CD4-positive, CD25-positive, alpha-beta regulatory T cell (primary cell): ENCODE results near the gene DGKG. TPM values are rescaled to one million over a fixed set of nuclear protein-coding genes. Genes with fewer than 3 reads are reported as not detected.

Source experiments
- ATAC-seq, 2 donors: fragments of 150-1000 bp; cut with Tn5 transposase; one replicate each; pipeline ENCODE4 v1.10.0; 2021; ENCODE audit warnings: low read depth in 2 of 2, moderate number of reproducible peaks in 2 of 2, moderate library complexity in 1 of 2
- DNase-seq, 3 donors: peaks; one replicate each; pipeline versions ENCODE4 v3.0.0 to v3.0.0-alpha.2; 2012 to 2022; ENCODE audit warnings: mixed read lengths in 1 of 3
- H3K27ac ChIP-seq: one replicate; pipeline ENCODE4 v1.7.0; 2013; ENCODE audit warnings: mild to moderate bottlenecking, low read length; ENCODE audit not compliant: insufficient read depth, poor library complexity, severe bottlenecking
- H3K27me3 ChIP-seq: one replicate; pipeline ENCODE4 v1.7.0; 2013; ENCODE audit warnings: low read length; ENCODE audit not compliant: control insufficient read depth, insufficient read depth
- H3K36me3 ChIP-seq: one replicate; pipeline ENCODE4 v1.7.0; 2013; ENCODE audit warnings: mild to moderate bottlenecking, low read length, moderate library complexity; ENCODE audit not compliant: control insufficient read depth, insufficient read depth
- H3K4me1 ChIP-seq: 2 replicates; pipeline ENCODE4 v1.7.0; 2013; ENCODE audit warnings: mild to moderate bottlenecking, low read length; ENCODE audit not compliant: insufficient read depth, control insufficient read depth, poor library complexity, severe bottlenecking
- H3K4me3 ChIP-seq: one replicate; pipeline ENCODE4 v1.7.0; 2013; ENCODE audit warnings: low read depth, mild to moderate bottlenecking, low read length, moderate library complexity
- H3K9me3 ChIP-seq, 2 experiments: 1 replicate in 1 of 2; 2 replicates in 1 of 2; pipeline ENCODE4 v1.7.0; 2013; ENCODE audit warnings: low read length in 2 of 2, mild to moderate bottlenecking in 1 of 2, moderate library complexity in 1 of 2; ENCODE audit not compliant: control insufficient read depth in 2 of 2
- H3K27ac Mint-ChIP-seq, 3 donors: one replicate each; pipeline ENCODE4 v1.8.0; 2020 to 2022; ENCODE audit warnings: mild to moderate bottlenecking in 3 of 3, mixed read lengths in 3 of 3, moderate library complexity in 2 of 3
- H3K27me3 Mint-ChIP-seq: one replicate; pipeline ENCODE4 v1.8.0; 2022; ENCODE audit warnings: mild to moderate bottlenecking, mixed read lengths
- H3K36me3 Mint-ChIP-seq: one replicate; pipeline ENCODE4 v1.8.0; 2020; ENCODE audit warnings: mixed read lengths
- H3K4me1 Mint-ChIP-seq, 4 donors: one replicate each; pipeline ENCODE4 v1.8.0; 2020 to 2022; ENCODE audit warnings: mixed read lengths in 4 of 4, mild to moderate bottlenecking in 1 of 4
- H3K4me3 Mint-ChIP-seq, 4 donors: one replicate each; pipeline ENCODE4 v1.8.0; 2020 to 2022; ENCODE audit warnings: mild to moderate bottlenecking in 4 of 4, mixed read lengths in 4 of 4, moderate library complexity in 3 of 4
- H3K9me3 Mint-ChIP-seq, 7 donors: one replicate each; pipeline ENCODE4 v1.8.0; 2020 to 2022; ENCODE audit warnings: mixed read lengths in 7 of 7, mild to moderate bottlenecking in 3 of 7, moderate library complexity in 2 of 7
- polyA plus RNA-seq, 4 donors: library from polyadenylated mRNA; unstranded; fragments of 300-500 nt; fragmentation: Illumina TruSeq; gene quantifications; one replicate each; pipeline ENCODE4 v1.2.3, GENCODE V29; 2021
- total RNA-seq: library from RNA; stranded (reverse); gene quantifications from one replicate; pipeline ENCODE4 v1.2.3, GENCODE V29; 2022

Gene DGKG
- total and polyA plus RNA-seq, 5 donors from 2014 or later, result 0.81 TPM; not detected in 4

DNA sequence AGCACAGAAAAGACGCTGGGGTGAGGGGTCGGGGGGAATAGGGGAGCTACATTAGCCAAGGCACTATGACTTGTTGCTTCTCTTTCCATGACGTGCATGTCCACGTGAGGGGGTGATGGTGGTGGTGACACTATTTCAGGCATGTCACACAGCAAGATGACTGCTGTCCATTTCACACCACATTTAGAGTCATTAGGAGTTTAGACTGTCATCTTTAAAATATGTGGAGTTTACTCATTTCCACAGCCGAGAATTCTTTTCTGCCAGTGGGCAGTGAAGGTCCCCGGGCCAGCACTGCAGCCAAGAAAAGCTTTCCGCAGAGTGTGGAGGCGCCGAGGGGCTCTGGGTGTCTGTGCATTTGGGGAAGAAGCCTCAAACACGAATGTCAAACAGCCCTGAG is 954 bp upstream of the DGKG start:
- Mint-ChIP-seq H3K4me1 (peaks cover 0 to 5% (median 2%) of the 10 kb centered on the region in 4 donors), H3K4me3 (no peak overlapping the region)
- H3K27me3 ChIP-seq, result peaks cover 14% of the 10 kb centered on the region

GRCh38 chr3:186362537-186362842 is 456 bp upstream of the DGKG start:
- Mint-ChIP-seq H3K4me3 (no peak overlapping the region), H3K4me1 (peaks cover 0 to 5% (median 0%) of the 10 kb centered on the region in 4 donors), H3K9me3 (peaks cover 0 to 2% (median 0%) of the 10 kb centered on the region in 7 donors), H3K27ac (no peak overlapping the region), H3K36me3 (no peaks in the 10 kb centered on the region), H3K27me3 (peaks cover 38% of the 10 kb centered on the region)
- ATAC-seq, result no peak
- no peak for DNase-seq
- Histone ChIP-seq H3K36me3 (no peaks in the 10 kb centered on the region), H3K27me3 (peaks cover 16% of the 10 kb centered on the region), H3K27ac (no peak overlapping the region), H3K9me3 (no peaks in the 10 kb centered on the region), H3K4me1 (no peaks in the 10 kb centered on the region), H3K4me3 (no peak overlapping the region)

More for the DNA sequence above, 954 bp upstream of the DGKG start:
- H3K27ac ChIP-seq, result no peak overlapping the region
- no peaks in the 10 kb centered on the region for H3K9me3 ChIP-seq
- H3K4me3 ChIP-seq, result no peak overlapping the region
- Mint-ChIP-seq H3K36me3 (no peaks in the 10 kb centered on the region), H3K9me3 (peaks cover 0 to 2% (median 0%) of the 10 kb centered on the region in 7 donors), H3K27me3 (peaks cover 38% of the 10 kb centered on the region), H3K27ac (no peak overlapping the region)
- DNase-seq (no peak), ATAC-seq (no peak)
- no peaks in the 10 kb centered on the region for H3K36me3 ChIP-seq
- H3K4me1 ChIP-seq, result no peaks in the 10 kb centered on the region

DNA sequence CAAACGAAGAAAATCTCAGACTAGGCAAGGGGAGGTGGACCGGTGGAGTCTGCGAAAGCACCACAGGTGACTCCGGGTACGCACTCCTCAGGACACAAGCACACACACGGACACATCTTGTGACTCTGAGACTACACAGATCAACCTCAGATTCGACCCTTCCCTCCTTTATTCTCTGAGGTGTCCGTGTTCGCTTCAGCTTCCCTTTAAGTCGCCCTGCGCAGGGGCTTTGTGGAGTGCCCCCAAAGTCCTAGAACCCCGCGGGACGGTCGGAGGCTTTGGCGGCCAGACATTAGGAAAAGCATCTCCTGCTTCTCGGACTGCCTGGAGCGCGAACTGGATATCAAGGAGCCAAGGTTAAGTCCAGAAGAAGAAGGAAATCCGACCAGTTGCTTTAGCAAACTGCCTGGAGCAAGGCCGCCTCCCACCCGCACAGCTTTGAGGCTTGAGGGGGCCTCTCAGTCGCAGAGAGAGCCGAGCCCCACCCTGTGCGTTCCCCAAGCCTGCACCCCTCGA is 730 bp downstream of the DGKG start:
- no peak overlapping the region for H3K4me3 Mint-ChIP-seq
- DNase-seq (no peak), ATAC-seq (no peak)
- H3K27me3 Mint-ChIP-seq, result peaks cover 40% of the 10 kb centered on the region
- H3K4me1 ChIP-seq, result no peaks in the 10 kb centered on the region
- H3K9me3 ChIP-seq, result no peaks in the 10 kb centered on the region
- H3K4me3 ChIP-seq, result no peak overlapping the region
- H3K27ac Mint-ChIP-seq, result no peak overlapping the region
- H3K36me3 ChIP-seq, result no peaks in the 10 kb centered on the region
- peaks cover 16% of the 10 kb centered on the region for H3K27me3 ChIP-seq
- peaks cover 0 to 5% (median 0%) of the 10 kb centered on the region in 4 donors for H3K4me1 Mint-ChIP-seq
- peaks cover 0 to 2% (median 0%) of the 10 kb centered on the region in 7 donors for H3K9me3 Mint-ChIP-seq
- H3K36me3 Mint-ChIP-seq, result no peaks in the 10 kb centered on the region
- no peak overlapping the region for H3K27ac ChIP-seq

DNA sequence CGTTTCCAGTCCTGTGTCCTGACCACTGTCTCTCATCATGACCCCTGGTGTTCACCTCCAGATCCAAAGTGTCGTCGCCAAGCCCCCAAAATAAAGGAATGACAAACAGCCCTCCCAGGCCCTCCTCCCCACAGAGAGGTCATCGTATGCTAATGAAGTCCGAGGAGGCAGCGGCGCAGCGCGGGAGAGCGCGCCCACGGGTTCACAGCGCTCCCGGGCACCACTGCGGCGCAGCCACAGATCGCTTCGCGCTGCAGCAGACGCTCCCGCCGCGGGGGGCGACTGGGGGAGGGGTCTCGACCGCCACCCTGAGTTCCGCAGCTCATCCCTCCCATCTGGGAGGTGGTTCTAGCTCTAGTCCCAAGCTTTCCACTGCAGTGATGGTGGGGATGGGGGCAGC is 1.3 kb downstream of the DGKG start:
- H3K4me1 Mint-ChIP-seq, result peaks cover 0 to 5% (median 0%) of the 10 kb centered on the region in 4 donors
- no peak for ATAC-seq
- peak overlapping the region in 1 of 4 donors; percentile 31 for H3K4me3 Mint-ChIP-seq
- no peaks in the 10 kb centered on the region for H3K4me1 ChIP-seq
- no peak overlapping the region for H3K27ac Mint-ChIP-seq
- H3K9me3 Mint-ChIP-seq, result peaks cover 0 to 2% (median 0%) of the 10 kb centered on the region in 7 donors
- H3K4me3 ChIP-seq, result no peak overlapping the region
- peaks cover 44% of the 10 kb centered on the region for H3K27me3 Mint-ChIP-seq
- no peak for DNase-seq
- no peaks in the 10 kb centered on the region for H3K36me3 ChIP-seq
- no peaks in the 10 kb centered on the region for H3K36me3 Mint-ChIP-seq
- no peak overlapping the region for H3K27ac ChIP-seq
- H3K27me3 ChIP-seq, result peaks cover 16% of the 10 kb centered on the region
- no peaks in the 10 kb centered on the region for H3K9me3 ChIP-seq

DNA sequence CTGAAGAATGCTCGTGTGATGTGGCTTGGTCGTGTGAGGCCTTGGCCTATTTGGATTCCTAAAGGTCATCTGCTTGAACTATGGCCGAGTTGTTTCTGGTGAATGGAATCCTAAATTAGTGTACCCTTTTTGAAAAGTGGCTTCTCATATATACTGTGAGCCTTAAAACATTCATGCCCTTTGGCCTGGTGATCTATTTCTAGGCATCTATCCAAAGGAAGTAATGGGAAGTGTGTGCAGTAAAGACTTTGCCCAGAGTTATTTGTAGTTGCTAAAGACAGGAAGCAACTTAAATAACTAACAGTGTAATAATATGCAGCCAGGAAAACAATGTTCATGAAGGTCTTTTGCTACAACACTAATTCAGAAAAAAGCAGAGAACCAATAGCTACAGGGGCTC is 3.0 kb downstream of the DGKG start:
- Histone ChIP-seq H3K27ac (no peak overlapping the region), H3K4me3 (no peak overlapping the region), H3K27me3 (peaks cover 12% of the 10 kb centered on the region), H3K4me1 (no peaks in the 10 kb centered on the region), H3K36me3 (no peaks in the 10 kb centered on the region), H3K9me3 (no peaks in the 10 kb centered on the region)
- H3K36me3 Mint-ChIP-seq, result no peaks in the 10 kb centered on the region
- peaks cover 38% of the 10 kb centered on the region for H3K27me3 Mint-ChIP-seq
- H3K27ac Mint-ChIP-seq, result no peak overlapping the region
- peaks cover 0 to 5% (median 0%) of the 10 kb centered on the region in 4 donors for H3K4me1 Mint-ChIP-seq
- DNase-seq, result no peak
- H3K9me3 Mint-ChIP-seq, result peaks cover 0 to 1% (median 0%) of the 10 kb centered on the region in 7 donors
- no peak for ATAC-seq
- no peak overlapping the region for H3K4me3 Mint-ChIP-seq

DNA sequence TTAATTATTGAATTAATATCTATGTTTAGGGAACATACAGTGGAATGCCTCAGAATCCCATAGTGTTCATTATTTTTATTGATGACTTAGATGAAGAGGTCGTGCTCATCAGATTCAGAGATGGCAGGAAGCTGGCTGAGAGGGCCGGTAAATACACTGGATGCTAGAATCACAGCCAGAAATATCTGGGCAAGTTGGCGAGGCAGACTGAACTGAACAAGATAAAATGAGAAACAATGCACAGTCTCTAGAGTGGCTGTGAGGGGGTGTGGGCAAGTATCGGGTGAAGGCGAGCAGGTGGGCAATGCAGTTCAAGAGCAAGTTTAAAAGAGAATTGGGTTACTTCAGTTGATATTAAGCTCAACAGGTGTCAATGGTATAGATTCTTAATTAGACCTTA is 5.9 kb downstream of the DGKG start:
- Mint-ChIP-seq H3K4me1 (peaks cover 0 to 5% (median 0%) of the 10 kb centered on the region in 4 donors), H3K9me3 (peaks cover 0 to 1% (median 0%) of the 10 kb centered on the region in 7 donors), H3K27ac (no peak overlapping the region), H3K4me3 (no peak overlapping the region), H3K36me3 (no peaks in the 10 kb centered on the region), H3K27me3 (peaks cover 25% of the 10 kb centered on the region)
- Histone ChIP-seq H3K4me3 (no peak overlapping the region), H3K27me3 (peaks cover 15% of the 10 kb centered on the region), H3K36me3 (no peaks in the 10 kb centered on the region), H3K27ac (no peak overlapping the region), H3K4me1 (no peaks in the 10 kb centered on the region), H3K9me3 (no peaks in the 10 kb centered on the region)
- DNase-seq (no peak), ATAC-seq (no peak)

GRCh38 chr3:186354100-186354499 is 7.9 kb downstream of the DGKG start:
- ATAC-seq, result no peak

GRCh38 chr3:186352369-186352768 is 9.7 kb downstream of the DGKG start:
- no peak overlapping the region for H3K27ac ChIP-seq
- no peak overlapping the region for H3K27ac Mint-ChIP-seq
- ATAC-seq (no peak), DNase-seq (no peak)
- no peaks in the 10 kb centered on the region for H3K4me1 Mint-ChIP-seq
- H3K4me3 Mint-ChIP-seq, result no peak overlapping the region
- H3K4me3 ChIP-seq, result no peak overlapping the region
- H3K36me3 Mint-ChIP-seq, result no peaks in the 10 kb centered on the region
- peaks cover 5% of the 10 kb centered on the region for H3K27me3 ChIP-seq
- peaks cover 13% of the 10 kb centered on the region for H3K27me3 Mint-ChIP-seq
- H3K9me3 ChIP-seq, result no peaks in the 10 kb centered on the region
- peaks cover 0 to 1% (median 0%) of the 10 kb centered on the region in 7 donors for H3K9me3 Mint-ChIP-seq
- no peaks in the 10 kb centered on the region for H3K4me1 ChIP-seq
- H3K36me3 ChIP-seq, result no peaks in the 10 kb centered on the region

More at GRCh38 chr3:186354100-186354499, 7.9 kb downstream of the DGKG start:
- Mint-ChIP-seq H3K4me3 (no peak overlapping the region), H3K4me1 (no peaks in the 10 kb centered on the region), H3K36me3 (no peaks in the 10 kb centered on the region), H3K9me3 (peaks cover 0 to 1% (median 0%) of the 10 kb centered on the region in 7 donors), H3K27me3 (peaks cover 19% of the 10 kb centered on the region), H3K27ac (no peak overlapping the region)
- no peak for DNase-seq
- Histone ChIP-seq H3K4me3 (no peak overlapping the region), H3K27ac (no peak overlapping the region), H3K9me3 (no peaks in the 10 kb centered on the region), H3K4me1 (no peaks in the 10 kb centered on the region), H3K36me3 (no peaks in the 10 kb centered on the region), H3K27me3 (peaks cover 9% of the 10 kb centered on the region)
